ENCODE data around the gene METTL3. TPM values are rescaled to one million over a fixed set of nuclear protein-coding genes. Genes with fewer than 3 reads are reported as not detected.

Gene METTL3
- total and polyA plus RNA-seq, 2 of the 8 experiments (the other 6 are each of a cell fraction or from before 2014, with no cell fraction given), result 103 to 144 TPM

DNA sequence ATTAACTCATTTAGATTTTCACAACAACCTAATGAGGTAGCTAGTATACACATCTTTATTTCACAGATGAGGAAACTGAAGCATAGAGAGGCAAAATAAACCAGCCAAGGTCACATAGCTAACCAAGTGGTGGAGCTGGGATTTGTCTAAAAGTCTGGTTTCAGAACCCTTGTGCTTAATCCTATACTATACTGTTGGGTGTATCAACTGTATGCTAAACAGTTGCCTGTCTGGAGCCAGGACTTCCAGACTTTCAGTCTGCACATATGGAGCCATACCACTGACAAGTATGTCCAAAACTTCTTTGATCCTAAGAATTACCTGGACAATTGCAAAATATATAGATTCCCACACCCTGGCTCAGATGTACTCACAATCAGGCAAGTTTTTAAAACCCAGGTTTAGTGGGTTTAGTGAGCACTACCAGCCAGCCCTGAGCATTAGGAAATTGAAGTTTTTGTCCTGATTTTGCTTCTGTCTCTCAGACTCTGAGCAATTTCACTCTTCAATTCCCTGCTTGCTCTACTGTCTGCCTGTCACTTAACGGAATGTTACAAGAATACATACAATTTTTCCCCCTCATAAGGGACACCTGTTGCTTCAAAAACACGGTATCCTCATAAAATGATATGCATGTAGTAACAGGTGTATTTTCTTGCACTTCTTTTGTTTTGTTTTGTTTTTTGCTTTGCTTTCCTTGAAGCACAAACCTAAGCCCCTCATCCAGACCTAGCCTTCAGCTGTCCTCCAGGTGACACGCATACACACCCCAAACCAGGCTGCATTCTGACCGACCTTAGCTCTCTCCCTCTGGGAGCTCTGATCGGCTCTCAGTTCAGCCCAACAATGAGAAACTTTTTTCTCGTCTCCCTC, 24.6 kb upstream of the METTL3 start:
- Histone ChIP-seq H3K79me2 (ENCODE audit: control insufficient read depth in 1 of 2, insufficient read depth in 2 of 2, low read length in 2 of 2) (peaks cover 32 to 76% of the 10 kb centered on the region in 2 experiments), H4K91ac (replicated peaks; ENCODE audit: insufficient read length, low read length) (peak overlapping the region; percentile 89), H3K23ac (ENCODE audit: insufficient read length) (no peak overlapping the region), H2BK12ac (ENCODE audit: low read depth, low read length) (peak overlapping the region; percentile 95; the same call in 1 of the 2 replicates), H3K9ac (replicated peaks in 1 of 4; ENCODE audit: extremely low read depth in 1 of 4, low read depth in 3 of 4, low read length in 3 of 4) (peak overlapping the region; percentile 52 to 91 (median 79)), H4K8ac (ENCODE audit: extremely low read depth, insufficient read depth, low read length) (no peak overlapping the region), H2BK20ac (ENCODE audit: low read length) (no peak overlapping the region), H2BK15ac (ENCODE audit: low read length) (no peak overlapping the region), H3K4me3 (ENCODE audit: extremely low read depth in 1 of 4, insufficient read depth in 2 of 4, low read depth in 3 of 4, low read length in 4 of 4) (peak overlapping the region; percentile 87 to 96 (median 92)), H2BK120ac (replicated peaks; ENCODE audit: low read depth, low read length) (peak overlapping the region; percentile 67), H2AFZ (ENCODE audit: low read length) (no peak overlapping the region), H3K4me2 (ENCODE audit: insufficient read depth in 1 of 2, low read depth in 2 of 2, low read length in 2 of 2) (peak overlapping the region; percentile 74 to 94), H4K20me1 (replicated peaks in 1 of 2; ENCODE audit: control insufficient read depth in 1 of 2, insufficient read depth in 2 of 2, low read length in 2 of 2) (no peaks in the 10 kb centered on the region), H3K36me3 (ENCODE audit: control insufficient read depth in 2 of 4, insufficient read depth in 4 of 4, low read length in 3 of 4) (peaks cover 0 to 8% (median 0%) of the 10 kb centered on the region in 4 experiments; a peak in 1 of 8 replicates), H3K14ac (ENCODE audit: insufficient read length) (no peak overlapping the region), H4K5ac (ENCODE audit: insufficient read length, low read depth, low read length) (peak overlapping the region; percentile 22), H3K27me3 (replicated peaks in 1 of 4; ENCODE audit: control insufficient read depth in 3 of 4, extremely low read depth in 1 of 4, insufficient read depth in 3 of 4, low read length in 3 of 4) (no peaks in the 10 kb centered on the region), H3K56ac (replicated peaks; ENCODE audit: insufficient read length, low read depth, low read length) (peak overlapping the region; percentile 85), H3K79me1 (ENCODE audit: low read depth, low read length) (no peaks in the 10 kb centered on the region), H3K9me3 (ENCODE audit: insufficient read depth in 2 of 2, low read depth in 1 of 2, low read length in 1 of 2) (no peaks in the 10 kb centered on the region), H3K4ac (replicated peaks; ENCODE audit: insufficient read length, low read depth, low read length) (no peak overlapping the region), H2AK5ac (ENCODE audit: low read depth, low read length) (no peak overlapping the region), H3K4me1 (replicated peaks in 1 of 4; ENCODE audit: control insufficient read depth in 3 of 4, insufficient read depth in 4 of 4, low read length in 3 of 4) (peaks cover 0 to 22% (median 14%) of the 10 kb centered on the region in 4 experiments), H3K23me2 (ENCODE audit: low read depth, low read length) (peaks cover 7% of the 10 kb centered on the region), H3K18ac (ENCODE audit: extremely low read depth, low read length) (peak overlapping the region; percentile 94; the same call in 1 of the 2 replicates), H3K27ac (ENCODE audit: low read depth, low read length) (peak overlapping the region; percentile 91), H2BK5ac (ENCODE audit: low read depth, low read length) (peak overlapping the region; percentile 95)
- ChIA-PET CTCF (ENCODE audit: partially characterized antibody) (interaction anchor here (0.6 to 2.5 kb wide), 6 partner anchors 10 to 199 kb away, joined by 4 to 11 read pairs (median 6); partner anchors contain the start of gene SALL2), POLR2A (ENCODE audit: partially characterized antibody) (interaction anchor here (0.9 to 32.5 kb wide), 6 partner anchors 17 to 41 kb away, joined by 3 to 769 read pairs (median 15); partner anchors contain the start of genes METTL3 and SALL2)
- peak; percentile 81 for FAIRE-seq
- DNase-seq (ENCODE audit: low read depth in 1 of 2, low spot score in 2 of 2), result no peak
- 2% methylated on average over 6 of the region's 6 CpGs; no CpG with 5 or more reads in 1 of the 2 experiments for WGBS, 2 experiments (ENCODE audit: extremely low coverage in 1 of 2, insufficient coverage in 1 of 2, insufficient read length in 1 of 2, insufficient replicate concordance in 2 of 2, low coverage in 1 of 2, low lambda C conversion rate in 2 of 2, missing lambda C conversion rate in 1 of 2)
- TF ChIP-seq SP1 (IDR thresholded peaks at IDR 0.05; ENCODE audit: low read depth, low read length), result no peak
